NCI-H82 treated with DMSO at 0.1 percent for 48 hours (cell line): ENCODE data around the gene SGPP2.
"Not testable (repeated sequence)": the region's sequence is repeated elsewhere in the genome, so short reads cannot be mapped to it uniquely, and the experiment has no call there.

ENCODE experiments used
- DNase-seq: peaks from one replicate; lab custom pipeline; 2025; ENCODE audit not compliant: unreplicated experiment; lab: John Stamatoyannopoulos, UW

SGPP2 gene

GRCh38 chr2:222427646-222428301 is 3.4 kb downstream of the SGPP2 start:
- no peak for DNase-seq

DNA sequence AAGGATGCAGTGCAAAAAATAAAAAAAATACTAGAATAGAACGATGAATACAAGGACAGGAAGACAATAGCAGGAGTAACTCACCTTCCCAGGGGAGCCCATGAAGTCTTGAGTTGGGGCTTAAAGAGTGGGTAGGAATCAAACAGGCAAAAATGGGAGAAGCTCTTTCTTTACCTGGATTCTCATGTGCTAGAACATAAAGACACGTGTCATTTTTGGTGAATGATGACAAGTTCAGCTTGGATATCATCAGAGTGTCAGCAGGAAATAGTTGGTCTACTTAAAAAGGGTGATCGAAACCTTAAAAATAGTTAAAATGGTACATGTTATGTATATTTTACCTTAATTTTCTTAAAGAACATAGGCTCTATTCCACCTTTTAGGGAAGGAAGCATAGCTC is 5.7 kb downstream of the SGPP2 start:
- no peak for DNase-seq

- no peak for DNase-seq
Observed at GRCh38 chr2:222430681-222431080, 6.3 kb downstream of the SGPP2 start.

DNA sequence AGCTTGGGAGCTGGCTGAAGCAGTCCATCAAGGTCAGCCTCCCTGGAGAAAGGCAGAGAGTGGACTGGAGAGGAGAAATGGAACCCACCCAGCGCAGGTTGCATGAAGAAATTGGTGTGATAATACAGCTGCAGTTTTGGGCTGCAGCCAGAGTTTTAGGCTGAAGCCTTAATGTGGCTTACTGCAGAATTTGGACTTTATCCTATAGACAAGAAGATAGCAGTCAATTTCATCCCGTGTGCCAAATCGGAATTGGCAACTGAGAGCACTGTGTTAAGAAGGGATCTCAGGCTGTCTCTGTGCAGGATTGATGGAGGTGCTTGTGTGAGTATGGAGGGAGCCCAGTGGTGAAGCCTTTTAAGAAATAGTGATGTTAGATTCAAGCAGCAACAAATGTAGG is 7.5 kb downstream of the SGPP2 start:
- DNase-seq = no peak

DNA sequence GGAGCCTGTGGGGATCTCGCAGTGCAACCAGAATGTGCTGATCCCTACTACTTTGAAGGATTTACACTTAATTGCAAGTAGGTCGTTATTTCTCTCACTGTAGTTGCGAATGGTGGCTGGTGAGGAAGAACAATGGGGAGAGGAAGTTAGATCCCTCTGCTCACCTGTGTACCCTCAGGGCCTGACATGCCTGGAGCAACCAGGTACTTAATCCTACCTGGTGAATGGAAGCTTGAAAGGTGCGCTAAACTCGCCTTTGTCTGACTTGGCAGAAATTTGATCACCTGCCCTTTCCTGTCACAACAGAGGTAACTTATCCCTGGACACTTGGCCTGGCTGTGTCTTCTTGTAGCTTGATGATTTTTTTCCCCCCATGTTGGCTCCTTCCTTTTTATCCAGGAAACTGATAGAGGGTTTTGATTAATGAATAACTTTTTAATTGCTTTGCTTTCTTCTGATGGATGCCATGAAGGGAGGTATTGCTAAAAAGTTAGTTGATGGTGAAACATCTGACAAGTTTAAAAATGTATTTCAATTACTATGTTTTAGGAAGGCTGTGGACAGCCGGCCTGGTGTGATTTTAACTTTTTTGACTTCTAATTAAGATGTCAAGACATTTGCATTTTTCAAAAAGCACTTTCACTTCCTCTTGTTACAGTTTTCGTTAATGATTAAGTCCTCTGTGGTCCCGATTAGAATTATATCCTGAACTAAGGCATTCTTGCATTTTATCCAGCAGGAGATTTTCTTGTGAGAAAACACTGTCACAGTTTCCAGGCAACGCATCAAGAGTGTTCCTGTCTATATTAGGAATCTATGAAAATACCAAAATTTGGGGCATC is 9.2 kb downstream of the SGPP2 start:
- DNase-seq = no peak

GRCh38 chr2:222434204-222434603 is 9.9 kb downstream of the SGPP2 start:
- no peak for DNase-seq

DNA sequence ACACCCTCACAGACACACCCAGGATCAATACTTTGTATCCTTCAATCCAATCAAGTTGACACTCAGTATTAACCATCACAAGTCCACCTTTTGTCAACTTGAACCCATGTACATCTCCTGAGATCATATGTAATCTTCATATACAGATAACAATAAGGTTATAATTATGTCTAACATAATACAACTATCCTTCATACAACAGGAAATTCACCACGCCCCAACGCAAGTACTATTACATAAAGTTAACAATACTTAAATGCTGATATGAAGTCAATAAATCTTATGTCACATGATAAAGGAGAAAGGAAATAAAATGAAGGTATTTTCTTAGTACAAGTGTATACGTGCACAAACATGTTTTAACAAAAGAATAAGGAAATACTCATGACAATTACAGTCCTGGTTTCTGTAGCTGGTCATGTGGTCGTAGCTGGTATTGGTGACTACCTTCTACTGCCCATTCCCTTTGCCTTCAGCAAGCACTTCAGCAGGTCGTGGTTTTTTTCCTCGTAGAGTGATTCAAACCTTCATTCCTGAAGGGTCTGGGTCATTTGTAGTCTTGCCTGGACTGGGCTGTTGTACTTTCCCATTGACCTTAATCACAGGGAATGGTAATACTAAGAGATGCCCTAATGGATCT is 11.2 kb downstream of the SGPP2 start:
- not testable (repeated sequence) for DNase-seq

DNA sequence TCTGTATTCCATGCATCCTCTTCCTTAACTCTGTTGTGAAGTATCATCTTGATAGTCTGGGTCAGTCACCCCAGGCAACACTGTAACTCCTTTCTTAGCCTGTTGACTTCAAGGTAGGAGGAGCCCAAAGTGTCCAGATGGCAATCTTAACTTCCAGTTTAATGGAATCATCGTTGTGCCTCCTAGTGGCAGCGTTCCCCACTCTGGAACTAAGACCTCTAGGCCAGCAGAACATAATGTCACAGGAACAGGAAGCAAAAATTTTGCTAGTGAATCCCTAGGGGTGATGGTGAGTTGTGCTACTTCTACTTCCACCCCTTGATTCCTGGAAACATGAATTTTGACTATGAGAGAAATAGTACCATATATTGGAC is 11.7 kb downstream of the SGPP2 start:
- no peak for DNase-seq

DNA sequence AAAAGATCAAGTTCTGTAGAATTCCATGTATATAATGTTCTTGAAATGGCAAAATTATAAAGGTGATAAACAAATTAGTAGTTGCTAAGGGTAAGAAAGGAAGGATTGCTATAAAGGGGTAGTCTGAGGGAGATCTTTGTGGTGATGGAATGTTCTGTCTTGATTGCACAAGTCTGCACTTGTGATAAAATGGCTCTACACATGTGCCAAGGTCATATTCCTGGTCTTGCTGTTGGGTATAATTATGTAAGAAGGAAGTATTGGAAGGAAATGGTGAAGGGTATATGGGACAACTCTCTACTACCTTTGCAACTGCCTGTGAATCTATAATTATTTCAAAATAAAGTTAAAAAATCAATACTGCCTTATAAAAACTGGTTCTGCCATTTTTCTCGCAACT is 15.3 kb downstream of the SGPP2 start:
- no peak for DNase-seq

- no peak for DNase-seq
Observed at GRCh38 chr2:222440673-222441422, 16.5 kb downstream of the SGPP2 start.

DNA sequence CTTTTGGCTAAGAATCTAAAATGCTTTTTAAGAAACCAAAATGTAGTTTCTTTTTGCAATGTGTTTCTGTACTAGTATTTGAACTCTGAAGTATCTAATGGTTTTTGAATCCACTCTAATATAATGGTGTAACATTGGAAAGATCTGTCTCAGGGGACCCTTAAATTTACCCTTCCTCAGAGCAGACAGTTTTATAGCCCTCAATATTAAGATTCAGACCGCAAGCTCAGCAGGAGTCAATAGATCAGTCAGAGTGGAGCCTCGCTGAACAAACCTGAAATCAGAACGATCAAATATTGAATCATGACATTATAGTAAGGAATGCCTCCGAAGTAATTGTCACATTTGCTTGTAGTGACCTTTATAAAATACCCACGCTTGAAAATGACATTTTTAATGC is 18.3 kb downstream of the SGPP2 start:
- DNase-seq = no peak

GRCh38 chr2:222445227-222445626 is 20.9 kb downstream of the SGPP2 start:
- DNase-seq = no peak

- no peak for DNase-seq
Observed at GRCh38 chr2:222447131-222447530, 22.8 kb downstream of the SGPP2 start.

GRCh38 chr2:222448748-222449181 is 24.4 kb downstream of the SGPP2 start:
- no peak for DNase-seq

- DNase-seq = no peak
Observed at GRCh38 chr2:222450021-222450420, 25.7 kb downstream of the SGPP2 start.

DNA sequence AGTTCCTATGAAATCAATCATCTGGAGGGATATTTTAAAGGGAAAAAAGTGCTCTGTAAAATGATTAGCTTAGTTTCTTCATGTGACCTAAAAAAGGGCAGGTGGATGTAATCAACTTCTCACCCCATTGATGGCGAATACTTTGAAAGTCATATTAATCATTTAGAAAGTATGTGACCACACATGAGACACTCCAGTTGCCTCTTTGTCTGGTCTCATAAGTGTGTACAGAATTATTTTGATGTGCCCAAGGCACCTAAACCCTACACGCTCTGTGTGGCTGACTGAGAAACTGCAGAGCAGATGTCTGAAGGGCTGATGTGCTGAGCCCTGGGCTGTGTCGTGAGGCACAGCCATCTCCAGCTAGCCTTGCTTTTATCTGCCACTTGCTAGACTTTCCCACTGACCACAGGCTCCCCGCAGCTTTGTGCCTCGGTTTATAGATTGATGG is 26.9 kb downstream of the SGPP2 start:
- no peak for DNase-seq

GRCh38 chr2:222452422-222452950 is 28.1 kb downstream of the SGPP2 start:
- DNase-seq = no peak

DNA sequence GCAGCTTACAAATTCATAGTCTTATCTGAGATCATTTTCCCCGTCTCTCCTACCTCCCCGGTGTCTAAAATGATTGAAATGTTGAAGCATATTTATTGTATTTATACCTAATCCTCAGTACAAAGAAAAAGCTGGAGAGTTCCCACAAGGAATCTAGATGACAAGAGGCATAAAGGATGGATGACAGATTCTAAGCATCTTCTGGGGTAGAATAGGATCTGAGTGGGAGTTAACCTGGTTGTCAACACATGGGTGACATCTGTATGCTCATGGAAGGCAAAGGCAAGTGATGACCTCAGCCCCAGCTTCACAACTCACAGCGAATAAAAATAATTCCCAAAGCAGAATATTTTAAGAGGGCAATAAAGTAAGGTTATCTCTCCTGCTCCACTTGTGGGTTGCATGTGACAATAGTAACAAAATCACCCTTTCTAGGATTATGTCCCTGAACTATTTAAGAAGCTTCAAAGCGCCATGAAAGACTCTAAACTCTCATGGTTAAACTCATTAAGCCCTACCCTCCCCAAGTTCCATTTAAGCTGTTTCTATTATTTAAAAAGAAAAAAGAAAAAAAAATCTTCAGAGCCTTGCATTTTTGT is 32.2 kb downstream of the SGPP2 start:
- DNase-seq = no peak

- no peak for DNase-seq
Observed at GRCh38 chr2:222459983-222460382, 35.6 kb downstream of the SGPP2 start.

GRCh38 chr2:222465746-222466145 is 41.4 kb downstream of the SGPP2 start:
- no peak for DNase-seq

GRCh38 chr2:222468346-222468745 is 44.0 kb downstream of the SGPP2 start:
- no peak for DNase-seq
